K562 (cell line): ENCODE data around the gene FKBP1B. TPM values are rescaled to one million over a fixed set of nuclear protein-coding genes. Genes with fewer than 3 reads are reported as not detected.

Experiments
- FOXP4 ChIP-seq: sonication (generic); formaldehyde crosslinking; IDR thresholded peaks from 2 replicates; pipeline ENCODE4 v1.8.0; 2022; ENCODE audit warnings: mild to moderate bottlenecking, missing genetic modification reagents, borderline replicate concordance
- HINFP ChIP-seq: fragments of 450-650 bp; conservative IDR thresholded peaks from 2 replicates; pipeline ENCODE4 v1.6.1; 2016; ENCODE audit warnings: missing genetic modification characterization, low read depth, mild to moderate bottlenecking, control low read depth, missing compliant biosample characterization
- HMBOX1 ChIP-seq: sonication (generic); IDR thresholded peaks from 2 replicates; pipeline ENCODE4 v1.6.1; 2016
- MLX ChIP-seq, 2 experiments: fragments of 450-650 bp in 1 of 2; sonication (generic) in 1 of 2; formaldehyde crosslinking; conservative IDR thresholded peaks; 2 replicates each; pipeline versions ENCODE4 v1.4.0 to v1.8.1; 2020 to 2022; ENCODE audit warnings: mild to moderate bottlenecking in 1 of 2, missing genetic modification reagents in 1 of 2
- RNF219 ChIP-seq: fragments of 250-450 bp; sonication (Bioruptor Pico); IDR thresholded peaks from 2 replicates; pipeline ENCODE4 v1.5.0; 2022; ENCODE audit warnings: mild to moderate bottlenecking
- RREB1 ChIP-seq: fragments of 250-450 bp; sonication (Bioruptor Pico); IDR thresholded peaks from 2 replicates; pipeline ENCODE4 v1.4.0; 2020
- SFPQ ChIP-seq: fragments of 200-400 bp; formaldehyde crosslinking; IDR thresholded peaks from 2 replicates; pipeline ENCODE4 v1.6.1; 2017; ENCODE audit warnings: mild to moderate bottlenecking, low read depth, low read length, moderate library complexity
- ZNF143 ChIP-seq: sonication (generic); formaldehyde crosslinking; IDR thresholded peaks from 2 replicates; pipeline ENCODE4 v1.9.0; 2022; ENCODE audit warnings: mild to moderate bottlenecking, missing genetic modification reagents
- ZNF316 ChIP-seq: fragments of 450-650 bp; IDR thresholded peaks from 2 replicates; pipeline ENCODE4 v1.6.1; 2016
- polyA plus RNA-seq, 8 experiments: library from polyadenylated mRNA; depleted of rRNA in 4 of 8; stranded (reverse) in 5 of 8; unstranded in 3 of 8; fragments of >200 nt; fragmentation: Nextera tagmentation in 2 of 8; fragmentation: Illumina TruSeq in 1 of 8; extraction: Ambion mirVana in 2 of 8; extraction: Trizol in 1 of 8; gene quantifications; 2 replicates each; pipeline versions ENCODE4 v1.2.1 to v1.2.3, GENCODE V29; 2011 to 2014; ENCODE audit warnings: inconsistent platforms in 1 of 8, missing spikeins in 1 of 8
- total RNA-seq, 7 experiments: library from RNA; depleted of rRNA in 6 of 7; stranded (reverse); fragments of >200 nt in 6 of 7; fragmentation: Illumina TruSeq in 2 of 7; extraction: Trizol in 2 of 7; gene quantifications; 2 replicates each; pipeline versions ENCODE4 v1.2.1 to v1.2.3, GENCODE V29; 2011 to 2021; ENCODE audit warnings: low replicate concordance in 1 of 7

The FKBP1B gene
- total and polyA plus RNA-seq, 9 of the 15 experiments (the other 6 are each of a cell fraction or from before 2014, with no cell fraction given) = 0.58 to 9.4 (median 1.6) TPM

GRCh38 chr2:24055750-24056149 is 6.2 kb downstream of the FKBP1B start (continued):
- TF ChIP-seq FOXP4 = no peak
- TF ChIP-seq RREB1 (CRISPR knock-in tag) = no peak
- no peak for TF ChIP-seq HMBOX1
- no peak for TF ChIP-seq ZNF316
- TF ChIP-seq HINFP = no peak
- no peak for TF ChIP-seq MLX (CRISPR knock-in tag; conservative IDR thresholded peaks at IDR 0.05)
- TF ChIP-seq SFPQ = no peak
- no peak for TF ChIP-seq ZNF143 (CRISPR knock-in tag)
- TF ChIP-seq RNF219 = no peak
